ENCODE data around the gene STK4. TPM values are rescaled to one million over a fixed set of nuclear protein-coding genes. Genes with fewer than 3 reads are reported as not detected.
A peak's percentile ranks its signal among the peaks of the same experiment; 100 is the strongest.

The STK4 gene
- total RNA-seq, 1 donor, result 33.7 TPM

- no peak overlapping the region for H3K4me3 ChIP-seq (ENCODE audit: insufficient read depth, low read length)
- H3K27me3 ChIP-seq (ENCODE audit: insufficient read depth, low read length), result no peaks in the 10 kb centered on the region
- peaks cover 12% of the 10 kb centered on the region for H3K4me1 ChIP-seq (ENCODE audit: insufficient read depth, low read length)
- peaks cover 3% of the 10 kb centered on the region for H3K79me2 ChIP-seq (ENCODE audit: insufficient read depth, low read length)
- H3K9me3 ChIP-seq (ENCODE audit: low read depth, low read length), result no peaks in the 10 kb centered on the region
- H4K20me1 ChIP-seq (ENCODE audit: insufficient read depth, low read length), result no peaks in the 10 kb centered on the region
- no peak overlapping the region for H2AFZ ChIP-seq (ENCODE audit: low read length)
- no peak overlapping the region for H3K4me2 ChIP-seq (ENCODE audit: insufficient read depth, low read length)
- H3K27ac ChIP-seq (ENCODE audit: low read depth, low read length), result no peak overlapping the region
- peaks cover 42% of the 10 kb centered on the region for H3K36me3 ChIP-seq (ENCODE audit: insufficient read depth, low read length)
- TF ChIP-seq CTCF (IDR thresholded peaks at IDR 0.05; ENCODE audit: extremely low read depth, low read depth, low read length), result no peak
- no peak for DNase-seq (ENCODE audit: insufficient read length, low spot score, missing footprints)
These were observed 15.6 kb downstream of the STK4 start for GRCh38 chr20:44981736-44982406.

- no peak overlapping the region for H2AFZ ChIP-seq (ENCODE audit: low read length)
- no peak for DNase-seq (ENCODE audit: insufficient read length, low spot score, missing footprints)
- H3K4me3 ChIP-seq (ENCODE audit: insufficient read depth, low read length), result no peak overlapping the region
- no peak overlapping the region for H3K4me2 ChIP-seq (ENCODE audit: insufficient read depth, low read length)
- no peaks in the 10 kb centered on the region for H3K9me3 ChIP-seq (ENCODE audit: low read depth, low read length)
- H3K4me1 ChIP-seq (ENCODE audit: insufficient read depth, low read length), result peaks cover 12% of the 10 kb centered on the region
- no peak overlapping the region for H3K27ac ChIP-seq (ENCODE audit: low read depth, low read length)
- no peaks in the 10 kb centered on the region for H3K27me3 ChIP-seq (ENCODE audit: insufficient read depth, low read length)
- no peak for TF ChIP-seq CTCF (IDR thresholded peaks at IDR 0.05; ENCODE audit: extremely low read depth, low read depth, low read length)
- peaks cover 49% of the 10 kb centered on the region for H3K36me3 ChIP-seq (ENCODE audit: insufficient read depth, low read length)
- H3K79me2 ChIP-seq (ENCODE audit: insufficient read depth, low read length), result peaks cover 3% of the 10 kb centered on the region
- H4K20me1 ChIP-seq (ENCODE audit: insufficient read depth, low read length), result no peaks in the 10 kb centered on the region
These were observed 16.9 kb downstream of the STK4 start for GRCh38 chr20:44983093-44983674.

GRCh38 chr20:44988631-44989171 lies 22.4 kb downstream of the STK4 start:
- H3K4me1 ChIP-seq (ENCODE audit: insufficient read depth, low read length), result peaks cover 24% of the 10 kb centered on the region
- H2AFZ ChIP-seq (ENCODE audit: low read length), result no peak overlapping the region
- H4K20me1 ChIP-seq (ENCODE audit: insufficient read depth, low read length), result no peaks in the 10 kb centered on the region
- H3K79me2 ChIP-seq (ENCODE audit: insufficient read depth, low read length), result peaks cover 35% of the 10 kb centered on the region
- H3K9me3 ChIP-seq (ENCODE audit: low read depth, low read length), result no peaks in the 10 kb centered on the region
- no peak for DNase-seq (ENCODE audit: insufficient read length, low spot score, missing footprints)
- no peaks in the 10 kb centered on the region for H3K27me3 ChIP-seq (ENCODE audit: insufficient read depth, low read length)
- no peak overlapping the region for H3K4me3 ChIP-seq (ENCODE audit: insufficient read depth, low read length)
- H3K4me2 ChIP-seq (ENCODE audit: insufficient read depth, low read length), result no peak overlapping the region
- no peak overlapping the region for H3K27ac ChIP-seq (ENCODE audit: low read depth, low read length)
- H3K36me3 ChIP-seq (ENCODE audit: insufficient read depth, low read length), result peaks cover 27% of the 10 kb centered on the region
- no peak for TF ChIP-seq CTCF (IDR thresholded peaks at IDR 0.05; ENCODE audit: extremely low read depth, low read depth, low read length)

GRCh38 chr20:44990425-44990824 lies 24.1 kb downstream of the STK4 start:
- Histone ChIP-seq H3K36me3 (ENCODE audit: insufficient read depth, low read length) (peaks cover 22% of the 10 kb centered on the region), H3K4me1 (ENCODE audit: insufficient read depth, low read length) (peaks cover 24% of the 10 kb centered on the region), H2AFZ (ENCODE audit: low read length) (peak overlapping the region; percentile 78), H3K4me2 (ENCODE audit: insufficient read depth, low read length) (peak overlapping the region; percentile 92), H3K4me3 (ENCODE audit: insufficient read depth, low read length) (peak overlapping the region; percentile 58), H3K27ac (ENCODE audit: low read depth, low read length) (peak overlapping the region; percentile 89), H4K20me1 (ENCODE audit: insufficient read depth, low read length) (no peaks in the 10 kb centered on the region), H3K79me2 (ENCODE audit: insufficient read depth, low read length) (peaks cover 35% of the 10 kb centered on the region), H3K9me3 (ENCODE audit: low read depth, low read length) (no peaks in the 10 kb centered on the region), H3K27me3 (ENCODE audit: insufficient read depth, low read length) (no peaks in the 10 kb centered on the region)
- DNase-seq (ENCODE audit: insufficient read length, low spot score, missing footprints), result peak; percentile 75
- no peak for TF ChIP-seq CTCF (IDR thresholded peaks at IDR 0.05; ENCODE audit: extremely low read depth, low read depth, low read length)
